Tibial nerve (tissue), 3 donors: Measurements from ENCODE around the gene CDH5.

Experiments
- EP300 ChIP-seq, 2 donors: sonication (generic); formaldehyde crosslinking; IDR thresholded peaks; one replicate each; pipeline ENCODE4 v1.6.1; 2017; ENCODE audit warnings: antibody characterized with exemption in 2 of 2, mild to moderate bottlenecking in 1 of 2
- POLR2A ChIP-seq, 2 donors: fragments of 450-650 bp; IDR thresholded peaks; one replicate each; pipeline ENCODE4 v1.6.1; 2017; ENCODE audit warnings: antibody characterized with exemption in 2 of 2, mild to moderate bottlenecking in 2 of 2, moderate library complexity in 2 of 2

DNA sequence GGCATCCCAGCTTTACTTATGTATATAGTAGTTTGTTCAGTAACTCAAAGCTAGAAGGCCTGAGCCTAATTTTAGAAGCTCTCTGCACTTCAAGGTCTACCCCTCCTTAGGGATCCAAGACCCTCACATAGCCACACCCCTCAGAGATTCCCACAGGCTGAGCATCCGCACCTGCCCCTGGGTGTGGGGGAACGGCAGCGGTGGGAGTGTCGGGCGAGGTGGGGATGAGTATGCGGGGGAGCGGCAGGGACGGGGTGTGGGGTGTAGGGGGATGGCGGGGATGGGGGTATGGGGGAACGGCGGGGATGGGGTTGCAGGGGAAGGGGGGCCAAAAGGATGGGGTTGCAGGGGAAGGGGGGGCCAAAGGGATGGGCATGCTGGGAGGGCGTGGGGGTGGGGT is 35.7 kb downstream of the CDH5 start:
- TF ChIP-seq EP300 (IDR thresholded peaks at IDR 0.05) (no peak), POLR2A (IDR thresholded peaks at IDR 0.05) (no peak)
